SK-N-SH treated with all-trans-retinoic acid at 6 μM for 48 hours (cell line): Measurements from ENCODE around the gene CAD.

Experiments used
- ATAC-seq: fragments of 200-7000 bp; cut with Tn5 transposase; 3 replicates; pipeline ENCODE4 v1.9.1; 2020; ENCODE audit warnings: mild to moderate bottlenecking, moderate library complexity
- ARNTL ChIP-seq: fragments of 450-650 bp; formaldehyde crosslinking; IDR thresholded peaks from 2 replicates; pipeline ENCODE4 v1.5.0; 2020; ENCODE audit warnings: low read depth, mild to moderate bottlenecking, moderate library complexity, borderline replicate concordance
- CSRNP3 ChIP-seq: fragments of 250-450 bp; sonication (Bioruptor Pico); IDR thresholded peaks from 2 replicates; pipeline ENCODE4 v1.5.1; 2021; ENCODE audit warnings: mild to moderate bottlenecking, moderate library complexity
- ESRRG ChIP-seq: fragments of 250-450 bp; sonication (Bioruptor Pico); IDR thresholded peaks from 2 replicates; pipeline ENCODE4 v1.6.1; 2021; ENCODE audit warnings: mild to moderate bottlenecking
- GLIS3 ChIP-seq: fragments of 250-450 bp; sonication (Bioruptor Pico); IDR thresholded peaks from 2 replicates; pipeline ENCODE4 v1.5.0; 2020; ENCODE audit warnings: mild to moderate bottlenecking, moderate library complexity
- OSR1 ChIP-seq: fragments of 250-450 bp; sonication (Bioruptor Pico); IDR thresholded peaks from 2 replicates; pipeline ENCODE4 v1.8.0; 2022; ENCODE audit warnings: moderate library complexity, mild to moderate bottlenecking, inconsistent platforms
- PATZ1 ChIP-seq: fragments of 250-450 bp; sonication (Bioruptor Pico); IDR thresholded peaks from 2 replicates; pipeline ENCODE4 v1.8.0; 2020; ENCODE audit warnings: mild to moderate bottlenecking, moderate library complexity, borderline replicate concordance
- POU6F1 ChIP-seq: fragments of 250-450 bp; sonication (Bioruptor Pico); IDR thresholded peaks from 2 replicates; pipeline ENCODE4 v1.8.0; 2021; ENCODE audit warnings: low read depth, mild to moderate bottlenecking, moderate library complexity, borderline replicate concordance
- PPARA ChIP-seq: fragments of 250-450 bp; sonication (Bioruptor Pico); IDR thresholded peaks from 2 replicates; pipeline ENCODE4 v1.5.0; 2020; ENCODE audit warnings: mild to moderate bottlenecking, borderline replicate concordance
- RARB ChIP-seq: fragments of 250-450 bp; sonication (Bioruptor Pico); IDR thresholded peaks from 2 replicates; pipeline ENCODE4 v1.8.0; 2021; ENCODE audit warnings: mild to moderate bottlenecking, moderate library complexity
- TCF4 ChIP-seq: fragments of 250-450 bp; sonication (Bioruptor Pico); IDR thresholded peaks from 2 replicates; pipeline ENCODE4 v1.8.0; 2021; ENCODE audit warnings: mild to moderate bottlenecking, moderate library complexity, borderline replicate concordance
- TOX ChIP-seq: fragments of 250-450 bp; sonication (Bioruptor Pico); IDR thresholded peaks from 2 replicates; pipeline ENCODE4 v1.8.0; 2021; ENCODE audit warnings: mild to moderate bottlenecking, moderate library complexity, borderline replicate concordance
- TSHZ2 ChIP-seq: fragments of 250-450 bp; sonication (Bioruptor Pico); IDR thresholded peaks from 2 replicates; pipeline ENCODE4 v1.5.0; 2020; ENCODE audit warnings: mild to moderate bottlenecking, moderate library complexity
- ZFP3 ChIP-seq: fragments of 250-450 bp; sonication (Bioruptor Pico); IDR thresholded peaks from 2 replicates; pipeline ENCODE4 v1.5.0; 2020; ENCODE audit warnings: mild to moderate bottlenecking, moderate library complexity
- ZFP30 ChIP-seq: fragments of 450-650 bp; formaldehyde crosslinking; IDR thresholded peaks from 2 replicates; pipeline ENCODE4 v1.5.0; 2022; ENCODE audit warnings: mild to moderate bottlenecking, moderate library complexity
- ZNF565 ChIP-seq: fragments of 450-650 bp; formaldehyde crosslinking; conservative IDR thresholded peaks from 2 replicates; pipeline ENCODE4 v1.5.0; 2020; ENCODE audit warnings: low read depth, mild to moderate bottlenecking, moderate library complexity
- ZNF70 ChIP-seq: fragments of 450-650 bp; formaldehyde crosslinking; IDR thresholded peaks from 2 replicates; pipeline ENCODE4 v1.5.0; 2020; ENCODE audit warnings: mild to moderate bottlenecking, moderate library complexity
- ZNF8 ChIP-seq: fragments of 450-650 bp; formaldehyde crosslinking; IDR thresholded peaks from 2 replicates; pipeline ENCODE4 v1.5.0; 2020; ENCODE audit warnings: mild to moderate bottlenecking, moderate library complexity
- TF ChIP-seq, protein P1 (sequence below): fragments of 250-450 bp; sonication (Bioruptor Pico); IDR thresholded peaks from 2 replicates; pipeline ENCODE4 v1.5.1; 2020; ENCODE audit warnings: low read depth, mild to moderate bottlenecking, moderate library complexity

The CAD gene

GRCh38 chr2:27270131-27270530 is 53.0 kb downstream of the CAD start:
- ATAC-seq = no peak
- TF ChIP-seq TSHZ2 (CRISPR knock-in tag) (no peak), RARB (CRISPR knock-in tag) (no peak), TCF4 (CRISPR knock-in tag) (no peak), ESRRG (CRISPR knock-in tag) (no peak), TOX (no peak), ZNF8 (CRISPR knock-in tag) (no peak), OSR1 (CRISPR knock-in tag) (no peak), ARNTL (CRISPR knock-in tag) (no peak), GLIS3 (CRISPR knock-in tag) (no peak), ZFP3 (CRISPR knock-in tag) (no peak), ZNF70 (CRISPR knock-in tag) (no peak), ZNF565 (CRISPR knock-in tag) (no peak), PPARA (CRISPR knock-in tag) (no peak), PATZ1 (no peak), ZFP30 (CRISPR knock-in tag) (no peak), POU6F1 (CRISPR knock-in tag) (no peak), CSRNP3 (CRISPR knock-in tag) (no peak)
- TF ChIP-seq, protein P1, sequence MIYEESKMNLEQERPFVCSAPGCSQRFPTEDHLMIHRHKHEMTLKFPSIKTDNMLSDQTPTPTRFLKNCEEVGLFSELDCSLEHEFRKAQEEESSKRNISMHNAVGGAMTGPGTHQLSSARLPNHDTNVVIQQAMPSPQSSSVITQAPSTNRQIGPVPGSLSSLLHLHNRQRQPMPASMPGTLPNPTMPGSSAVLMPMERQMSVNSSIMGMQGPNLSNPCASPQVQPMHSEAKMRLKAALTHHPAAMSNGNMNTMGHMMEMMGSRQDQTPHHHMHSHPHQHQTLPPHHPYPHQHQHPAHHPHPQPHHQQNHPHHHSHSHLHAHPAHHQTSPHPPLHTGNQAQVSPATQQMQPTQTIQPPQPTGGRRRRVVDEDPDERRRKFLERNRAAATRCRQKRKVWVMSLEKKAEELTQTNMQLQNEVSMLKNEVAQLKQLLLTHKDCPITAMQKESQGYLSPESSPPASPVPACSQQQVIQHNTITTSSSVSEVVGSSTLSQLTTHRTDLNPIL (CRISPR knock-in tag) = no peak
- TF ChIP-seq, all 23 proteins: peak for 0

- no peak for ATAC-seq
- TF ChIP-seq TSHZ2 (CRISPR knock-in tag) = no peak
- no peak for TF ChIP-seq ZNF70 (CRISPR knock-in tag)
Observed at GRCh38 chr2:27270670-27271069, 53.5 kb downstream of the CAD start.
